AG10803 (cell line): ENCODE results near the gene NCKAP5.

Source experiments
- DNase-seq: peaks from one replicate; pipeline ENCODE4 v3.0.0; 2010; ENCODE audit warnings: low read depth
- H3K4me3 ChIP-seq: 2 replicates; pipeline ENCODE4 v1.5.1; 2011; ENCODE audit warnings: mild to moderate bottlenecking, low read length, control low read depth
- TF ChIP-seq, protein P1 (sequence below): conservative IDR thresholded peaks from 2 replicates; pipeline ENCODE4 v1.5.1; 2011; ENCODE audit warnings: mild to moderate bottlenecking, low read length, control low read depth, inconsistent platforms

NCKAP5 gene

GRCh38 chr2:133591164-133591563 is 22.9 kb upstream of the NCKAP5 start:
- DNase-seq = peak; percentile 38
- no peak overlapping the region for H3K4me3 ChIP-seq
- TF ChIP-seq, protein P1, sequence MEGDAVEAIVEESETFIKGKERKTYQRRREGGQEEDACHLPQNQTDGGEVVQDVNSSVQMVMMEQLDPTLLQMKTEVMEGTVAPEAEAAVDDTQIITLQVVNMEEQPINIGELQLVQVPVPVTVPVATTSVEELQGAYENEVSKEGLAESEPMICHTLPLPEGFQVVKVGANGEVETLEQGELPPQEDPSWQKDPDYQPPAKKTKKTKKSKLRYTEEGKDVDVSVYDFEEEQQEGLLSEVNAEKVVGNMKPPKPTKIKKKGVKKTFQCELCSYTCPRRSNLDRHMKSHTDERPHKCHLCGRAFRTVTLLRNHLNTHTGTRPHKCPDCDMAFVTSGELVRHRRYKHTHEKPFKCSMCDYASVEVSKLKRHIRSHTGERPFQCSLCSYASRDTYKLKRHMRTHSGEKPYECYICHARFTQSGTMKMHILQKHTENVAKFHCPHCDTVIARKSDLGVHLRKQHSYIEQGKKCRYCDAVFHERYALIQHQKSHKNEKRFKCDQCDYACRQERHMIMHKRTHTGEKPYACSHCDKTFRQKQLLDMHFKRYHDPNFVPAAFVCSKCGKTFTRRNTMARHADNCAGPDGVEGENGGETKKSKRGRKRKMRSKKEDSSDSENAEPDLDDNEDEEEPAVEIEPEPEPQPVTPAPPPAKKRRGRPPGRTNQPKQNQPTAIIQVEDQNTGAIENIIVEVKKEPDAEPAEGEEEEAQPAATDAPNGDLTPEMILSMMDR = no peak

DNA sequence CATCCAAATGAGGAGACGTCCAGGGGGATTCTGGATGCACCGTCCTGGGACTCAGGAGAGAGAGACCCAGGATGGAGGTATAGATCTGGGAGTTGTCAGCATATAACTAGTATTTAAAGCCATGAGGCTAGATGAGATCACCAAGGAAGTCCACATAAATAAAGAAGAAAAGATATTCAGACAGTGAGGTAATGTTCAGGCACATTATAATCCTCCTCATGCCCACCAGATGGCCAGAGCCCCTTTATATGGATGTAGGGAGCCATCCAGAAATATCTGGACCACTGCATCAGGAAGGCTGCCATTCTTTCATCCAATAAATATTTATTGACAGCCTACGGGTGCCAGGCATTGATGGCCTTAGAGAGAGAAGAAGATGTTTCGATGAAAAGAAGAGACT is 21.2 kb upstream of the NCKAP5 start:
- TF ChIP-seq, protein P1 = no peak
- no peak overlapping the region for H3K4me3 ChIP-seq
- no peak for DNase-seq

GRCh38 chr2:133588144-133588543 is 19.9 kb upstream of the NCKAP5 start:
- TF ChIP-seq, protein P1 = no peak
- DNase-seq = no peak
- no peak overlapping the region for H3K4me3 ChIP-seq

DNA sequence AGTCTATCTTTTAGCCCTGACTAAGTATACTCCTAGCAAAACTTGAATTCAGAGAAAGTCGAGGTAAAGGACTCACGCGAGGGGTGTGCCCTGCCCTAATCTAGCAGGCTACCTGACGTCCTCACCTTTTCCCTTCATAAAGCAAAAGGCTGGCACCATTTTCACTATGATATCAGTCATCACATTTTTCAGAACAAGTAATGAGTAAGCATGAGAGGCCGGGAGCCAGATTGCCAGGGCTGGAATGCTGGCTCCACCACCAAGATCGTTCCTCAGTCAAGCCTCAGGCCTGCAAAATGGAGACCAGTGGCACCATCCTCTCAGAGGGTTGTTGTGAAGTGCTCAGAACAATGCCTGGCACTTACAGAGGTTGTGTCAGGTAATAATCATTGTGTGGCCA is 18.7 kb upstream of the NCKAP5 start:
- TF ChIP-seq, protein P1 = no peak
- peak; percentile 43 for DNase-seq
- no peak overlapping the region for H3K4me3 ChIP-seq

GRCh38 chr2:133581010-133581760 is 12.9 kb upstream of the NCKAP5 start:
- DNase-seq = peak; percentile 21
- TF ChIP-seq, protein P1 = no peak

DNA sequence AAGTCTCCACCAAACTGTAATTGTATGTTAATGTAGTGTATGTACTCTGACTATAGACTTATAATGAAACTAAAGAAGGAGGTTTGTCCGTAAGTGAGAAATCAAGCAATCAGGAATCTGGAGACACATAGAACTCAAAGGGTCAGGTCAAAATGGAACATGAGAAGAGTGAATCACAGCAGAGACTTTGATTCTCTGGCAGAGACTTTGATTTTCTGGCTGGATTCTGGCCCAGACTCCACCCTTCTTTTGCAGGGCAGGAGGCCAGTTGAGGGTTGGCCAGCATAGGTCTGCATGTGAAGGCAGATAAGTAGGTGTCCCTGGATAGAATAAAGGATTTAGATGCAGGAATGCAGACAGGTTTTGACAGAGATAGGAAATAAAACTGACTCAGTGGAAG is 11.0 kb upstream of the NCKAP5 start:
- TF ChIP-seq, protein P1 = no peak
- H3K4me3 ChIP-seq = no peak overlapping the region
- no peak for DNase-seq

More at GRCh38 chr2:133581010-133581760, 12.9 kb upstream of the NCKAP5 start:
- H3K4me3 ChIP-seq = no peak overlapping the region

GRCh38 chr2:133576714-133577113 is 8.5 kb upstream of the NCKAP5 start:
- no peak overlapping the region for H3K4me3 ChIP-seq
- no peak for DNase-seq
- TF ChIP-seq, protein P1 = no peak
